WTC11 (cell line): ENCODE measurements around the gene CTPS2. TPM values are rescaled to one million over a fixed set of nuclear protein-coding genes. Genes with fewer than 3 reads are reported as not detected.

Experiments used
- ATAC-seq: fragments of 200-7000 bp; cut with Tn5 transposase; 2 replicates; pipeline ENCODE4 v1.10.0; 2021; ENCODE audit warnings: mild to moderate bottlenecking, moderate library complexity
- CTCF ChIA-PET: fragments of 300-600 bp; sonication (Branson Sonifier 250); formaldehyde crosslinking; loops from one replicate; lab custom pipeline; 2021; ENCODE audit warnings: antibody characterized with exemption; lab: Charles Lee
- POLR2A ChIA-PET: fragments of 350-600 bp; sonication (Branson Sonifier 250); formaldehyde crosslinking; loops from one replicate; lab custom pipeline; 2021; ENCODE audit warnings: antibody characterized with exemption; lab: Charles Lee
- DNase-seq: peaks from one replicate; pipeline ENCODE4 v3.0.0; 2021; ENCODE audit warnings: low spot score
- H3K27ac Mint-ChIP-seq: 2 replicates; pipeline ENCODE4 v1.8.0; 2021; ENCODE audit warnings: mixed read lengths
- H3K27me3 Mint-ChIP-seq: 2 replicates; pipeline ENCODE4 v1.8.0; 2021; ENCODE audit warnings: low read depth, mild to moderate bottlenecking, moderate library complexity, mixed read lengths
- H3K36me3 Mint-ChIP-seq: 2 replicates; pipeline ENCODE4 v1.8.0; 2021; ENCODE audit warnings: mixed read lengths
- H3K4me1 Mint-ChIP-seq: 2 replicates; pipeline ENCODE4 v1.8.0; 2022; ENCODE audit warnings: mixed read lengths
- H3K4me3 Mint-ChIP-seq: 2 replicates; pipeline ENCODE4 v1.8.0; 2021; ENCODE audit warnings: mild to moderate bottlenecking, moderate library complexity, mixed read lengths
- H3K9me3 Mint-ChIP-seq: 2 replicates; pipeline ENCODE4 v1.8.0; 2021; ENCODE audit warnings: mixed read lengths
- AFF4 ChIP-seq: sonication (generic); formaldehyde crosslinking; IDR thresholded peaks from 2 replicates; pipeline ENCODE4 v1.8.1; 2023; ENCODE audit warnings: mild to moderate bottlenecking, missing genetic modification reagents, borderline replicate concordance
- ARID4B ChIP-seq: sonication (generic); formaldehyde crosslinking; IDR thresholded peaks from 2 replicates; pipeline ENCODE4 v1.8.0; 2023; ENCODE audit warnings: missing genetic modification reagents, mild to moderate bottlenecking, borderline replicate concordance
- CREB1 ChIP-seq: sonication (generic); formaldehyde crosslinking; IDR thresholded peaks from 2 replicates; pipeline ENCODE4 v1.8.0; 2023; ENCODE audit warnings: mild to moderate bottlenecking, missing genetic modification reagents
- GTF2I ChIP-seq: fragments of 250-450 bp; sonication (Bioruptor Pico); conservative IDR thresholded peaks from 2 replicates; pipeline ENCODE4 v1.4.0; 2021; ENCODE audit warnings: mild to moderate bottlenecking
- IRF1 ChIP-seq: sonication (generic); formaldehyde crosslinking; IDR thresholded peaks from 2 replicates; pipeline ENCODE4 v1.8.0; 2023; ENCODE audit warnings: missing genetic modification reagents
- IRF2 ChIP-seq: sonication (generic); formaldehyde crosslinking; IDR thresholded peaks from 2 replicates; pipeline ENCODE4 v1.8.0; 2022; ENCODE audit warnings: low read depth, missing genetic modification reagents, borderline replicate concordance
- NFE2L1 ChIP-seq: sonication (generic); formaldehyde crosslinking; IDR thresholded peaks from 2 replicates; pipeline ENCODE4 v1.8.1; 2023; ENCODE audit warnings: missing genetic modification reagents
- NR3C1 ChIP-seq: sonication (generic); formaldehyde crosslinking; conservative IDR thresholded peaks from 2 replicates; pipeline ENCODE4 v1.8.1; 2023; ENCODE audit warnings: low read depth, mild to moderate bottlenecking, missing genetic modification reagents
- TCF7 ChIP-seq: sonication (generic); formaldehyde crosslinking; IDR thresholded peaks from 2 replicates; pipeline ENCODE4 v1.8.0; 2022; ENCODE audit warnings: mild to moderate bottlenecking, low read depth, missing genetic modification reagents, moderate library complexity
- USF2 ChIP-seq: sonication (generic); formaldehyde crosslinking; IDR thresholded peaks from 2 replicates; pipeline ENCODE4 v1.8.1; 2023; ENCODE audit warnings: mild to moderate bottlenecking, missing genetic modification reagents, moderate library complexity
- ZNF121 ChIP-seq: sonication (generic); formaldehyde crosslinking; IDR thresholded peaks from 2 replicates; pipeline ENCODE4 v1.8.0; 2023; ENCODE audit warnings: missing genetic modification reagents
- ZNF232 ChIP-seq: sonication (generic); formaldehyde crosslinking; IDR thresholded peaks from 2 replicates; pipeline ENCODE4 v1.8.0; 2022; ENCODE audit warnings: mild to moderate bottlenecking, missing genetic modification reagents
- ZNF671 ChIP-seq: fragments of 250-450 bp; sonication (Bioruptor Pico); IDR thresholded peaks from 2 replicates; pipeline ENCODE4 v1.8.0; 2021; ENCODE audit warnings: mild to moderate bottlenecking
- total RNA-seq: library from RNA; stranded (reverse); gene quantifications from 3 replicates; pipeline ENCODE4 v1.2.3, GENCODE V29; 2021
- TF ChIP-seq, protein P1 (sequence below): sonication (generic); formaldehyde crosslinking; IDR thresholded peaks from 2 replicates; pipeline ENCODE4 v1.8.1; 2022; ENCODE audit warnings: missing genetic modification reagents, borderline replicate concordance
- TF ChIP-seq, protein P2 (sequence below): sonication (generic); formaldehyde crosslinking; IDR thresholded peaks from 2 replicates; pipeline ENCODE4 v1.8.1; 2023; ENCODE audit warnings: mild to moderate bottlenecking, missing genetic modification reagents
- TF ChIP-seq, protein P3 (sequence below): fragments of 250-450 bp; sonication (Bioruptor Pico); IDR thresholded peaks from 2 replicates; pipeline ENCODE4 v1.9.0; 2021; ENCODE audit warnings: moderate library complexity, mild to moderate bottlenecking, inconsistent platforms, borderline replicate concordance
- TF ChIP-seq, protein P4 (sequence below): fragments of 250-450 bp; sonication (Bioruptor Pico); IDR thresholded peaks from 2 replicates; pipeline ENCODE4 v1.9.0; 2021; ENCODE audit warnings: mild to moderate bottlenecking
- TF ChIP-seq, protein P5 (sequence below): sonication (generic); formaldehyde crosslinking; IDR thresholded peaks from 2 replicates; pipeline ENCODE4 v1.8.0; 2022; ENCODE audit warnings: missing genetic modification reagents

The CTPS2 gene
- total RNA-seq, 1 experiment from 2014 or later = 23.2 TPM

DNA sequence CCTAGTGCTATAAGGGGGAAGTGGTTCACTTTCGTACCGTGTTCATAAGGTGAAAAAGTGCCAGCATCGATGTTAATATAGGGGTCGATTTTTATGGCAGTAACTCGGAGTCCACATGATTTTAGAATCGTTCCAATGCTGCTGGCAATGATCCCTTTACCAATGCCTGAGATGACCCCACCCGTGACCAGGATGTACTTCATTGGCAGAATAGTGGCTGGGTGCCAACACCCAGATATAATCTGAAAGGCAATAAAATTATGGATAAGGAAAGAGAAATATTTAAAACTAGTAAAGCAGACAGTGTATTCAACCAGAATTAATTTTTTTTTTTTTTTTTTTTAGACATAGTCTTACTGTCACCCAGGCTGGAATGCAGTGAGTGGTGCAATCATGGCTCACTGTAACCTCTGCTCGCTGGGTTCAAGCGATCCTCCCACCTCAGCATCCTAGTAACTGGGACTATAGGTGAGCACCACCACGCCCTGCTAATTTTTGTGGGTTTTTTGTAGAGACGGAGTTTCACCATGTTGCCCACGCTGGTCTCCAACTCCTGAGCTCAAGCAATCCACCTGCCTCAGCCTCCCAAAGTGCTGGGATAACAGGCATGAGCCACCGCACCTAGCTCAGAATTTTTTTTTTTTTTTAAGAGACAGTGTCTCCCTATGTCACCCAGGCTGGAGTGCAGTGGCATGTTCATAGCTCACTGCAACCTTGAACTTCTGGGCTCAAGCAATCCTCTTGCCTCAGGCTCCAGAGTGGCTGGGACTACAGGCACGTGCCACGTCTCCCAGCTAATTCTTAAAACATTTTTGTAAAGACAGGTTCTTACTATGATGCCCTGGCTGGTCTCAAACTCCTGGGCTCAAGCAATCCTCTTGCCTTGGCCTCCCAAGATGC is 9.5 kb downstream of the CTPS2 start (continued):
- no peak for TF ChIP-seq AFF4 (CRISPR knock-in tag)
- TF ChIP-seq, protein P1, sequence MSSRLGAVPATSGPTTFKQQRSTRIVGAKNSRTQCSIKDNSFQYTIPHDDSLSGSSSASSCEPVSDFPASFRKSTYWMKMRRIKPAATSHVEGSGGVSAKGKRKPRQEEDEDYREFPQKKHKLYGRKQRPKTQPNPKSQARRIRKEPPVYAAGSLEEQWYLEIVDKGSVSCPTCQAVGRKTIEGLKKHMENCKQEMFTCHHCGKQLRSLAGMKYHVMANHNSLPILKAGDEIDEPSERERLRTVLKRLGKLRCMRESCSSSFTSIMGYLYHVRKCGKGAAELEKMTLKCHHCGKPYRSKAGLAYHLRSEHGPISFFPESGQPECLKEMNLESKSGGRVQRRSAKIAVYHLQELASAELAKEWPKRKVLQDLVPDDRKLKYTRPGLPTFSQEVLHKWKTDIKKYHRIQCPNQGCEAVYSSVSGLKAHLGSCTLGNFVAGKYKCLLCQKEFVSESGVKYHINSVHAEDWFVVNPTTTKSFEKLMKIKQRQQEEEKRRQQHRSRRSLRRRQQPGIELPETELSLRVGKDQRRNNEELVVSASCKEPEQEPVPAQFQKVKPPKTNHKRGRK (CRISPR knock-in tag) = no peak
- no peak for TF ChIP-seq NFE2L1 (CRISPR knock-in tag)
- TF ChIP-seq NR3C1 = no peak
- TF ChIP-seq ZNF232 (CRISPR knock-in tag) = no peak
- no peak for TF ChIP-seq IRF2
- no peak for TF ChIP-seq ZNF121 (CRISPR knock-in tag)
- TF ChIP-seq TCF7 = no peak
- TF ChIP-seq, protein P2, sequence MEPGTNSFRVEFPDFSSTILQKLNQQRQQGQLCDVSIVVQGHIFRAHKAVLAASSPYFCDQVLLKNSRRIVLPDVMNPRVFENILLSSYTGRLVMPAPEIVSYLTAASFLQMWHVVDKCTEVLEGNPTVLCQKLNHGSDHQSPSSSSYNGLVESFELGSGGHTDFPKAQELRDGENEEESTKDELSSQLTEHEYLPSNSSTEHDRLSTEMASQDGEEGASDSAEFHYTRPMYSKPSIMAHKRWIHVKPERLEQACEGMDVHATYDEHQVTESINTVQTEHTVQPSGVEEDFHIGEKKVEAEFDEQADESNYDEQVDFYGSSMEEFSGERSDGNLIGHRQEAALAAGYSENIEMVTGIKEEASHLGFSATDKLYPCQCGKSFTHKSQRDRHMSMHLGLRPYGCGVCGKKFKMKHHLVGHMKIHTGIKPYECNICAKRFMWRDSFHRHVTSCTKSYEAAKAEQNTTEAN (CRISPR knock-in tag) = no peak
- no peak for TF ChIP-seq IRF1 (CRISPR knock-in tag)
- TF ChIP-seq, protein P3, sequence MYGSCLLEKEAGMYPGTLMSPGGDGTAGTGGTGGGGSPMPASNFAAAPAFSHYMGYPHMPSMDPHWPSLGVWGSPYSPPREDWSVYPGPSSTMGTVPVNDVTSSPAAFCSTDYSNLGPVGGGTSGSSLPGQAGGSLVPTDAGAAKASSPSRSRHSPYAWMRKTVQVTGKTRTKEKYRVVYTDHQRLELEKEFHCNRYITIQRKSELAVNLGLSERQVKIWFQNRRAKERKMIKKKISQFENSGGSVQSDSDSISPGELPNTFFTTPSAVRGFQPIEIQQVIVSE (CRISPR knock-in tag) = no peak
- no peak for TF ChIP-seq ZNF671 (CRISPR knock-in tag)
- TF ChIP-seq, protein P4, sequence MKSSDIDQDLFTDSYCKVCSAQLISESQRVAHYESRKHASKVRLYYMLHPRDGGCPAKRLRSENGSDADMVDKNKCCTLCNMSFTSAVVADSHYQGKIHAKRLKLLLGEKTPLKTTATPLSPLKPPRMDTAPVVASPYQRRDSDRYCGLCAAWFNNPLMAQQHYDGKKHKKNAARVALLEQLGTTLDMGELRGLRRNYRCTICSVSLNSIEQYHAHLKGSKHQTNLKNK (CRISPR knock-in tag) = no peak

DNA sequence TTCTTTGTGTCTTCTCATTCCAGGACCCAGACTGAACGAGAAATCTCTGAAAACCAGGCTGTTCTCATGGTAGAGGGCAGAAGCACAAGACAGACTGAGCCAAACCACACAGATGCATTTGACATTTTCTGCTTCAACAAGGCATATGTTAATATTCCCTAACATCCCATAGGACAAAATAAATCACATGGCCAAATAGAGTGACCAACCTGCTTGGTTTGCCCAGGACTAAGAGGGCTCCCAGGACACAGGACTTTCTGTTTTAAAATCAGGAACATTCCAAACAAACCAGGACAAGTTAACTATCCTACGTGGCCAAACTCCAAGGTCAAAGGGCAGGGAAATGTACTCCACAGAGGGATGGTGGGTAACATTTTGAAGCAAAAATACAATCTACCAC is 11.7 kb downstream of the CTPS2 start:
- Mint-ChIP-seq H3K36me3 (peaks cover 44% of the 10 kb centered on the region), H3K27ac (no peak overlapping the region), H3K4me3 (no peak overlapping the region), H3K4me1 (peaks cover 8% of the 10 kb centered on the region), H3K9me3 (no peaks in the 10 kb centered on the region), H3K27me3 (no peaks in the 10 kb centered on the region)
- CTCF ChIA-PET = no interaction called here
- ATAC-seq (no peak), DNase-seq (no peak)
- POLR2A ChIA-PET = no interaction called here
- no peak for TF ChIP-seq ARID4B
- TF ChIP-seq, protein P5, sequence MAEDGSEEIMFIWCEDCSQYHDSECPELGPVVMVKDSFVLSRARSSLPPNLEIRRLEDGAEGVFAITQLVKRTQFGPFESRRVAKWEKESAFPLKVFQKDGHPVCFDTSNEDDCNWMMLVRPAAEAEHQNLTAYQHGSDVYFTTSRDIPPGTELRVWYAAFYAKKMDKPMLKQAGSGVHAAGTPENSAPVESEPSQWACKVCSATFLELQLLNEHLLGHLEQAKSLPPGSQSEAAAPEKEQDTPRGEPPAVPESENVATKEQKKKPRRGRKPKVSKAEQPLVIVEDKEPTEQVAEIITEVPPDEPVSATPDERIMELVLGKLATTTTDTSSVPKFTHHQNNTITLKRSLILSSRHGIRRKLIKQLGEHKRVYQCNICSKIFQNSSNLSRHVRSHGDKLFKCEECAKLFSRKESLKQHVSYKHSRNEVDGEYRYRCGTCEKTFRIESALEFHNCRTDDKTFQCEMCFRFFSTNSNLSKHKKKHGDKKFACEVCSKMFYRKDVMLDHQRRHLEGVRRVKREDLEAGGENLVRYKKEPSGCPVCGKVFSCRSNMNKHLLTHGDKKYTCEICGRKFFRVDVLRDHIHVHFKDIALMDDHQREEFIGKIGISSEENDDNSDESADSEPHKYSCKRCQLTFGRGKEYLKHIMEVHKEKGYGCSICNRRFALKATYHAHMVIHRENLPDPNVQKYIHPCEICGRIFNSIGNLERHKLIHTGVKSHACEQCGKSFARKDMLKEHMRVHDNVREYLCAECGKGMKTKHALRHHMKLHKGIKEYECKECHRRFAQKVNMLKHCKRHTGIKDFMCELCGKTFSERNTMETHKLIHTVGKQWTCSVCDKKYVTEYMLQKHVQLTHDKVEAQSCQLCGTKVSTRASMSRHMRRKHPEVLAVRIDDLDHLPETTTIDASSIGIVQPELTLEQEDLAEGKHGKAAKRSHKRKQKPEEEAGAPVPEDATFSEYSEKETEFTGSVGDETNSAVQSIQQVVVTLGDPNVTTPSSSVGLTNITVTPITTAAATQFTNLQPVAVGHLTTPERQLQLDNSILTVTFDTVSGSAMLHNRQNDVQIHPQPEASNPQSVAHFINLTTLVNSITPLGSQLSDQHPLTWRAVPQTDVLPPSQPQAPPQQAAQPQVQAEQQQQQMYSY (CRISPR knock-in tag) = no peak
- TF ChIP-seq CREB1 (CRISPR knock-in tag) = no peak
- TF ChIP-seq GTF2I (CRISPR knock-in tag) = no peak
- TF ChIP-seq USF2 (CRISPR knock-in tag) = no peak
